GM19043 (cell line): ENCODE data around the gene NACA2.
"Not testable (repeated sequence)": the region's sequence is repeated elsewhere in the genome, so short reads cannot be mapped to it uniquely, and the experiment has no call there.

Experiments used
- ATAC-seq: cut with Tn5 transposase; IDR thresholded peaks from one replicate; pipeline ENCODE4 v1.9.1; 2021; ENCODE audit warnings: low read depth; ENCODE audit not compliant: unreplicated experiment

Gene NACA2

GRCh38 chr17:61580502-61580901, 10.5 kb downstream of the NACA2 start:
- no peak for ATAC-seq

- ATAC-seq, result no peak
These were observed 11.1 kb downstream of the NACA2 start for GRCh38 chr17:61579961-61580360.

- no peak for ATAC-seq
These were observed 11.7 kb downstream of the NACA2 start for GRCh38 chr17:61579347-61579746.

GRCh38 chr17:61578645-61579044, 12.4 kb downstream of the NACA2 start:
- no peak for ATAC-seq

GRCh38 chr17:61575983-61576382, 15.0 kb downstream of the NACA2 start:
- ATAC-seq, result no peak

GRCh38 chr17:61575352-61575975, 15.6 kb downstream of the NACA2 start:
- no peak for ATAC-seq

- no peak for ATAC-seq
These were observed 16.3 kb downstream of the NACA2 start for GRCh38 chr17:61574542-61575351.

GRCh38 chr17:61572547-61572946, 18.5 kb downstream of the NACA2 start:
- ATAC-seq, result not testable (repeated sequence)

GRCh38 chr17:61571624-61572023, 19.4 kb downstream of the NACA2 start:
- no peak for ATAC-seq

GRCh38 chr17:61570118-61570517, 20.9 kb downstream of the NACA2 start:
- no peak for ATAC-seq

GRCh38 chr17:61569525-61569924, 21.5 kb downstream of the NACA2 start:
- ATAC-seq, result not testable (repeated sequence)

- ATAC-seq, result no peak
These were observed 22.6 kb downstream of the NACA2 start for GRCh38 chr17:61568219-61569072.

- no peak for ATAC-seq
These were observed 23.8 kb downstream of the NACA2 start for GRCh38 chr17:61567045-61567802.

GRCh38 chr17:61566448-61566847, 24.6 kb downstream of the NACA2 start:
- ATAC-seq, result not testable (repeated sequence)

- ATAC-seq, result not testable (repeated sequence)
These were observed 25.2 kb downstream of the NACA2 start for GRCh38 chr17:61565850-61566249.

GRCh38 chr17:61565213-61565612, 25.8 kb downstream of the NACA2 start:
- no peak for ATAC-seq

- ATAC-seq, result no peak
These were observed 28.7 kb downstream of the NACA2 start for GRCh38 chr17:61562287-61562686.

- ATAC-seq, result no peak
These were observed 29.7 kb downstream of the NACA2 start for GRCh38 chr17:61561354-61561753.

- no peak for ATAC-seq
These were observed 30.9 kb downstream of the NACA2 start for GRCh38 chr17:61560071-61560470.
